HCT116 (cell line): ENCODE results near the gene HAX1.

Experiments
- ATF3 ChIP-seq: IDR thresholded peaks from 2 replicates; pipeline ENCODE4 v1.6.1; 2012
- CTCF ChIP-seq, 3 experiments: fragments of 200-600 bp in 1 of 3; sonication (generic) in 1 of 3; IDR thresholded peaks in 2 of 3; conservative IDR thresholded peaks in 1 of 3; 2 replicates each; pipeline ENCODE4 v1.5.1; 2012 to 2017; ENCODE audit warnings: low read depth in 2 of 3, low read length in 2 of 3, antibody characterized with exemption in 1 of 3, borderline replicate concordance in 1 of 3, control low read depth in 1 of 3, mild to moderate bottlenecking in 1 of 3, mixed read lengths in 1 of 3, mixed run types in 1 of 3, moderate library complexity in 1 of 3; ENCODE audit not compliant: insufficient read depth in 1 of 3
- EZH2 ChIP-seq: fragments of 200-600 bp; sonication (generic); IDR thresholded peaks from 2 replicates; pipeline ENCODE4 v1.6.1; 2017; ENCODE audit warnings: antibody characterized with exemption, mixed run types
- POLR2A ChIP-seq: IDR thresholded peaks from 2 replicates; pipeline ENCODE4 v1.7.0; 2011; ENCODE audit warnings: borderline replicate concordance; ENCODE audit not compliant: insufficient read depth, insufficient read length; ENCODE audit errors: extremely low read depth
- ZFX ChIP-seq: fragments of 450-650 bp; IDR thresholded peaks from 2 replicates; pipeline ENCODE4 v1.6.1; 2017
- ZNF274 ChIP-seq: fragments of 200-500 bp; sonication (Bioruptor generic); IDR thresholded peaks from 2 replicates; pipeline ENCODE4 v1.6.1; 2014; ENCODE audit warnings: mild to moderate bottlenecking, low read depth, low read length, inconsistent platforms

GRCh38 chr1:154260127-154260526 is 12.3 kb upstream of the HAX1 start:
- no peak for TF ChIP-seq EZH2
- no peak for TF ChIP-seq POLR2A
- no peak for TF ChIP-seq ZNF274
- no peak for TF ChIP-seq ZFX
- TF ChIP-seq ATF3: no peak
- no peak for TF ChIP-seq CTCF (IDR thresholded peaks at IDR 0.05 in 2 of 3, conservative IDR thresholded peaks at IDR 0.05 in 1 of 3; ENCODE audit: borderline replicate concordance in 1 of 3, insufficient read depth in 1 of 3, low read depth in 2 of 3, low read length in 2 of 3)
